GM18511 (cell line): ENCODE measurements around the gene PCIF1.

Experiments used
- ATAC-seq: cut with Tn5 transposase; IDR thresholded peaks from one replicate; pipeline ENCODE4 v1.9.1; 2021; ENCODE audit warnings: mild to moderate bottlenecking, moderate library complexity; ENCODE audit not compliant: unreplicated experiment

The PCIF1 gene

GRCh38 chr20:45904583-45905504, 29.6 kb upstream of the PCIF1 start:
- no peak for ATAC-seq

- no peak for ATAC-seq
Observed at GRCh38 chr20:45905505-45906079, 28.9 kb upstream of the PCIF1 start.

DNA sequence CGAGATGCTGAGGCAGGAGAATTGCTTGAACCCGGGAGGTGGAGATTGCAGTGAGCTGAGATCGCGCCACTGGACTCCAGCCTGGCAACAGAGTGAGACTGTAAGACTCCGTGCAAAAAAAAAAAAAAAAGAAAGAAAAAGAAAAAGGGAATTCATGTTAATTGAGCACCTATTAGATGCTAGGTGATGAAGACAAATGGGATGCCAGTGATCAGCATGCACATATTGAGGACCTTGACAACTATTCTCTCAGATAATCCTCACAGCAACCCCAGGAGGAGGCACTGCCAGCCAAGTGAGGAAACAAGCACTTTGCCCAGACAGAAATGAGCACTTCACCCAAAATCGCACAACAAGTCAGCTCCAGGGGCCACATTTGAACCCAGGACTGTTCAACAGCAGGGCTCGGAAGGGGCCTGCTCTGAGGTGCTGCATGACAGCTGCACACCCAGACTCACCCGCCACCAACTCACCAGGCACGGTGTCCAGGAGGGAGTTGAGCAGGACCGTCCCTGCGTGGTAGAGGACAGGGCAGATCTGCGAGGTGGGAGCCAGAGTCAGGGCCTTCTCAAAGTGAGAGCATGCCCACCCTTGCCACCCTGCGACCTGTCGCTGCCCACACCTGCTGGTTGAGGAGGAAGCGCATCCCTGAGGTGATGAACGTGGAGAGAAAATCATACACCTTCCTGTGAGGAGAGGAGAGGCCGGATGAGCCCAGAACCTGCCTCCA, 27.1 kb upstream of the PCIF1 start:
- ATAC-seq, result no peak

- ATAC-seq, result no peak
Observed at GRCh38 chr20:45908084-45908483, 26.4 kb upstream of the PCIF1 start.

DNA sequence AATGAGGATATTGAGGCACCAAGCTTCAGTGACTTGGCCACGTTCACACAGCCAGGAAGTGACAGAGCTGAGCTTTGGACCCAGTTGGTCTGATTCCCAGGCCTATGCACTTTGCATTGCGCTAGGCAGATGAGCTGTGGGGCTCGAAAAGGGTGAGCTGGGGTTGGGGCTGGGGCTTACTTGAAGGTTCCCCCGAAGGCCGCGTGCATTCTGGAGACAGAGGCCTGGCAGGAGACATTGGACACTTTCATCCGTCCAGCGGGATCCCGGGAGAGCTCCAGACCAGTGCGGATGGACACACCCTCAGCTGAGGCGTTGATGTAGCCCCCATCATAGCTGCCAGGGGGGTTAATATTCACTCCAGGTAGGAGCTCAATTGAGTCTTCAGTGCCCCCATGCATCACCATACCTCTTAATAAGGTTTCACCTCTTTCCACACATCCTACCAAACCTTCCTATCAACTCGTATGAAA, 25.1 kb upstream of the PCIF1 start:
- no peak for ATAC-seq

- no peak for ATAC-seq
Observed at GRCh38 chr20:45909817-45910669, 24.4 kb upstream of the PCIF1 start.

- ATAC-seq, result peak; percentile 93
Observed at GRCh38 chr20:45910670-45911485, 23.6 kb upstream of the PCIF1 start.

DNA sequence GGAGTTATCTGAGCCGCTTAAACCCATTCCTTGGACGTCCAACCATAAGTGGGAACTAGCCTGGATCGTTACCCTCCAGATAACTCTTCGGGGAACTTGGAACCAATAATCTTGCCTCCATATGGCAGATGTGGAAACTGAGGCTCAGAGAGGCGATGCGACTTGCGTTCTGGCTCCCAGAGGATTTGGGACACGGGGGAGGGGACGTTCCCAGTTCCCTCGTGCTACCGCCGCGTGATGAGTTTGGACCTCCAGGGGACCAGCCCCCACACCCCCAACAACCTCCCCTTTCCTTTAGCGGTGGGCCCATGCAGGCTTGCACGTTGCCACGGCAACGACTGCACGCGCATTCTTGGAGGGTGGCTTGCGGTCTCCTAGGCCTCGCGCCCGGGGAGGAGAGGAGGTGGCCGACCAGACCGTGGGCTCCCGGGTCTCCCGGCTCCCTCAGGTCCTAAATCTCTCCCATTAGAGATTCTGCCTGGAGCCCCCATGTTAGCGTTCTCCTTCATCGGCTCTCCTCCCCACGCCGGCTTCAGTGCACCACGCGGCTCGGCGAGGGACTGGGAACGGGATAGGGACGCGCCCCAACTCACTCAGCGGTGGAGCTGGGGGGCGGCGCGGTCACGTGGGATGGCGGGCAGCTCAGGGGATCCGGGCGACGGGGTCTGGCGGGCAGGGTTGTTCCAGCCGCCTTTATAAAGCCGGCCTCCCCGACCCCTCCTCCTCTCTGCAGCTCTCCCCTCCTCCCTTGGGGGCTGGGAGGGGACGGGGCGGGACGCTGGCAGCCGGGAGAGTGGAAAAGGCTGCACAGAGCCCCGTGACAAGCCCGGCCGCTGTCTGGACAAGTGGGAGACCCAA, 22.8 kb upstream of the PCIF1 start, which contains the start of gene PLTP:
Gene PLTP (minus strand): TSS at position 670 of the 858 bp plus-strand sequence. CDS start 703 bp downstream, outside the sequence.
- ATAC-seq, result no peak

GRCh38 chr20:45912344-45912682, 22.2 kb upstream of the PCIF1 start:
- no peak for ATAC-seq

- no peak for ATAC-seq
Observed at GRCh38 chr20:45913116-45913515, 21.4 kb upstream of the PCIF1 start.

GRCh38 chr20:45917790-45918141, 16.7 kb upstream of the PCIF1 start:
- ATAC-seq, result no peak

- no peak for ATAC-seq
Observed at GRCh38 chr20:45918182-45918737, 16.2 kb upstream of the PCIF1 start.

DNA sequence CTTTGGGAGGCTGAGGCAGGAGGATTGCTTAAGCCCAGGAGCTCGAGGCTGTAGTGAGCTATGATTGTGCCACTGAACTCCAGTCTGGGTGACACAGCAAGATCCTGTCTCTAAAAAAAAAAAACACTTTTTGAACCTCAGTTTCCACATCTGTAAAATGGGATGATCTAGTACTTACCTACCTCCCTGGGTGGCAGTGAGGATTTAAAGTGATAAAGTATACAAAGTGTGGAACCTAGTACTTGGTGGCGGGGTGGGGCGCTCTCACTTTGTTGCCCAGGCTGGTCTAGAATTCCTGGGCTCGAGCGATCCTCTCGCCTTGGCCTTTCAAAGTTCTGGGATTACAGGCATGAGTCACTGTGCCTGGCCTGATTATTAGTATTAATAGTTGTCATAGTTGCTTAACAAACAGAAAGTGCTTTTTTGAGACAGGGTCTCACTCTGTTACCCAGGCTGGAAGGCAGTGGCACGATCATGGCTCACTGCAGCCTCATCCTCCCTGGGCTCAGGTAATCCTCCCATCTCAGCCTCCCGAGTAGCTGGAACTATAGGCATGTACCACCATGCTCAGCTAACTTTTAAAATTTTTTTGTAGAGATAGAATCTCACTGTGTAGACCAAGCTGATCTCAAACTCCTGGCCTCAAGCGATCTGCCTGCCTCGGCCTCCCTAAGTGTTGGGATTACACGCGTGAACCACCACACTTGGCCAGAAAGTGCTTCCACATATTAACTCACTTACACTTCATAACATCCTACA, 15.5 kb upstream of the PCIF1 start:
- no peak for ATAC-seq

GRCh38 chr20:45919542-45920399, 14.7 kb upstream of the PCIF1 start:
- ATAC-seq, result no peak

DNA sequence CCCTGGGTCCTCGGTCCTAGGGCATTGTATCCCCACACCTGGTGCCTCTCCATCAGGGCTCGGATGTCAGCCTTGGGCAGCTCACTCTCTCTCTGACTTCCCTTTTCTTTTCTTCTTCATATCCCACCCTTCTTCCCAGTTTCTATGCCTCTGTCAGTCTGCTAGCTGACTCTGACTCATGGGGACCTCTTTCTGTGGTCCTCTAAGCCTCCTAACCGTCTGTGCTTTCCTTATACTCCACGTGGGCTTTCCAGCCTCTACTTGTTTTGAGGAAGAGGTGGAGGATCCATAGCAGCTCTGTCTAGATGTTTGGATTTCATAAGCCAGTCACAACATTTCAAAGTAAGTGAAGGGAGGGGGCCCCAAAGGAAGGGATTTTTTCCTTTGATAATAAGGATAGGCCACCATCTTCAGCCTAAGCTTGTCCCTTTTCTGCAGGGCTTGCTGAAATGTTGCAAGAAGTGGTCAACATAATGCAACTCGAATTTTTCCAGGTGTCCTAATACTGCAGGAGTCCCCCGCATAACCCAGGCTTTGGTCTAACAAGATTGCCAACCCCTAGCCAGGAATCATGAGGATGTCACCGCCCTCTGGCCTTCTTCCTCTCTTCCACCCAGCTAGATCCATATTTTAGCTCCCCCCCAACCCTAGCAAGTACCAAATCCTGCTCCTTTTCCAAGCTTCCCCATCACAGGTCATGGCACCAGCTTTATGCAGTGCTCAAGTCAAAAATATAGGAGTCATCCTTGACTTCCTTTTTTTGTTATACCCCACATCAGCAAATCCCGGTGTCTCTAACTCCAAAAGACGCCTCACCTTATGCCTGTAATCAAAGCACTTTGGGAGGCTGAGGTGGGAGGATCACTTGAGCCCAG, 13.8 kb upstream of the PCIF1 start:
- ATAC-seq, result no peak
